ENCODE data around the gene DMPK.

DNA sequence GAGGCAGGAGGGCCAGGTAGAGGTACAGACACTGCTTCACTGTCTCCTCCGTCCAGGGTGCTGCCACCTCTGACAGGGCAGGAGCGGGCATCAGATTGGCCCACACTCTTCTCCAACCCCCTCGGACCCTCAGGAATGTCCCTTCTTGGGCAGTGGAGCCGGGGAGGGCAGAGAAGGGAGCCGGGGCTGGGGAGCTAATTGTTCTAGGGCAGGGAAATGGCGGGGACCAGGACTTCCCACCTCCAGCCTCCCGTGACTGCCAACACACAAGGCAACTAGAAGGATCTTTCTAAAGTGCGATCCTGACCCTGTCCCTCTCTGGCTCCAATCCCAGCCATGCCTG lies 42.9 kb upstream of the DMPK start:
- TF ChIP-seq, protein P1, sequence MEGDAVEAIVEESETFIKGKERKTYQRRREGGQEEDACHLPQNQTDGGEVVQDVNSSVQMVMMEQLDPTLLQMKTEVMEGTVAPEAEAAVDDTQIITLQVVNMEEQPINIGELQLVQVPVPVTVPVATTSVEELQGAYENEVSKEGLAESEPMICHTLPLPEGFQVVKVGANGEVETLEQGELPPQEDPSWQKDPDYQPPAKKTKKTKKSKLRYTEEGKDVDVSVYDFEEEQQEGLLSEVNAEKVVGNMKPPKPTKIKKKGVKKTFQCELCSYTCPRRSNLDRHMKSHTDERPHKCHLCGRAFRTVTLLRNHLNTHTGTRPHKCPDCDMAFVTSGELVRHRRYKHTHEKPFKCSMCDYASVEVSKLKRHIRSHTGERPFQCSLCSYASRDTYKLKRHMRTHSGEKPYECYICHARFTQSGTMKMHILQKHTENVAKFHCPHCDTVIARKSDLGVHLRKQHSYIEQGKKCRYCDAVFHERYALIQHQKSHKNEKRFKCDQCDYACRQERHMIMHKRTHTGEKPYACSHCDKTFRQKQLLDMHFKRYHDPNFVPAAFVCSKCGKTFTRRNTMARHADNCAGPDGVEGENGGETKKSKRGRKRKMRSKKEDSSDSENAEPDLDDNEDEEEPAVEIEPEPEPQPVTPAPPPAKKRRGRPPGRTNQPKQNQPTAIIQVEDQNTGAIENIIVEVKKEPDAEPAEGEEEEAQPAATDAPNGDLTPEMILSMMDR (conservative IDR thresholded peaks at IDR 0.05; ENCODE audit: low read depth in 2 of 2) = no peak
- TF ChIP-seq EZH2 (IDR thresholded peaks at IDR 0.05; ENCODE audit: low read depth, unreplicated experiment) (no peak), POLR2AphosphoS5 (IDR thresholded peaks at IDR 0.05; ENCODE audit: low read depth) (no peak)

All from GM23338 (cell line).